Erythroblast (primary cell): ENCODE data around the gene RNF19B.

Experiments used
- GATA1 ChIP-seq: IDR thresholded peaks from 2 replicates; pipeline ENCODE4 v1.6.1; 2011; ENCODE audit warnings: low read depth, mild to moderate bottlenecking, control low read depth, low read length, moderate library complexity
- POLR2A ChIP-seq: IDR thresholded peaks from 2 replicates; pipeline ENCODE4 v1.6.1; 2011; ENCODE audit warnings: mild to moderate bottlenecking, low read length

DNA sequence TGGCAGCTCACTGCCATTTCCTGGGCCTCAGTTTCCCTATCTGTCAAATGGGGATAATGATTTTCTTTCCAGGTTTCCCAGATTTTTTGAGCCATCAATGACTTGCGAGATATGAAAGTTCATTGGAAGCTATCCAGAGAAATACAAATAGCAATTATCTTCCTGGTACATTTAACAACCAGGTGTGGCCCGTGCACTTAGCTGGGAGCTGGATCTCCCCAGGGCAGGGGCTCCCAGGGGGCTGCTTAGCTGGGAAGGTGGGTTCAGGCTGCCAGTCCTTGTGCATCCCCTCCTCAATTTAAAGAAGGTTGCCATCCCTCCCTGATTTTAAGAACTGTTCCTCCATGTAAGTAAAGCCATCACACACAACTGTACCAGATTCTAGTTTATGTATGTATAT lies 59.8 kb downstream of the RNF19B start:
- TF ChIP-seq POLR2A (no peak), GATA1 (no peak)
